CD4-positive, alpha-beta T cell treated with Interleukin-15 for 4 hours (primary cell): ENCODE results near the gene UBLCP1.
"Not testable (repeated sequence)": the region's sequence is repeated elsewhere in the genome, so short reads cannot be mapped to it uniquely, and the experiment has no call there.

Experiments used
- DNase-seq: peaks from one replicate; pipeline ENCODE4 v3.0.0-alpha.2; 2020; ENCODE audit warnings: low spot score

Gene UBLCP1

DNA sequence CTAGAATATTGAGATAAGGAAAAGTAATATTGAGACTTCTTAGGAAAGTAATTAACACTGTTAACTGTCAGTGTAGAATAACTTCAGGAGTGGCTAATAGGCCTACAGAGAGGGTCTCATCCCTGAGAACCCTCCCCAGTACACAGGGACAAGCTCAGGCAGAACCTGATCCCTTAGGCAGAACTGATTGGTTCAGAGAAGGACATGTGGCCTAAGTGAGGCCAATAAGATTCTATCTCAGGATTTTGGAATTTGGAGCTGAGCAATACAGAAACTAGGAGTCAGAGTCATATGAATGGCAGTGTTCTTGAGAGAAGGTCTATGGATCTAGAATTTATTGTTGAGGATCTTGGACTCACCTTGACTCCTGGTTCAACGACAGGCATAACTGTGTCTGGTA lies 10.9 kb upstream of the UBLCP1 start:
- DNase-seq = no peak

DNA sequence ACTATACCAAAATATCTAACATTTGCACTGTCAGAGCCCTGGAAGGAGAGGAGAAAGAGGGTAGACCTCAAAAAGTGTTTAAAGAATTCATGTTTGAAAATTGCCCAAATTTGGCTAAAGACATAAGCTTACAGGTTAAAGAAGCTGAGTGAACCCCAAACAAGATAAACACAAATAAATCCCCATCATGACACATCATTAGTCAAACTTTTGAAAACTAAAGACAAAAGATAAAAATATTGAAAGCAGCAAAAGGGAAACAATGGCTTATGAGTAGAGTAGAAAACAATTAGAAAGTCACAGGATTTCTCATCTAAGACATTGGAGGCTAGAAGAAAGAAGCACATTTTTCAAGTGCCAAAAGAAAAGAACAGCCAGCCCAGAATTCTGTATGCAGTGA lies 6.1 kb upstream of the UBLCP1 start:
- DNase-seq = no peak

GRCh38 chr5:159257629-159258283 lies 5.3 kb upstream of the UBLCP1 start:
- no peak for DNase-seq

DNA sequence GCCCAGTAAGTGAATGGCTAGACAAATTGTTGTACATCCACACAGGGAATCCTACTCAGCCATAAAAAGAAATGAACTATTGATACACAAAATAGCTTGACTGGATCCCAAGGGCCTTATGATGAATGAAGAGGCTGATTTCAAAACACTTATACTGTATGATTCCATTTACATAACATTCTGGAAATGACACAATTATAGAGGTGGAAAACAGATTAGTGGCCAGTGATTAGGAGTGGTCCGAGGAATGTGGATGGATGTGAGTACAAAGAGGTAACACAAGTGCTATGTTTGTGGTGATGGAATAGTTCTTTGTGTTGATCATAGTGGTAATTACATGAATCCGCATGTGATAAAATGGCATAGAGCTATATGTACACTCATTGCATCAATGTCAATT lies 4.7 kb upstream of the UBLCP1 start:
- no peak for DNase-seq

DNA sequence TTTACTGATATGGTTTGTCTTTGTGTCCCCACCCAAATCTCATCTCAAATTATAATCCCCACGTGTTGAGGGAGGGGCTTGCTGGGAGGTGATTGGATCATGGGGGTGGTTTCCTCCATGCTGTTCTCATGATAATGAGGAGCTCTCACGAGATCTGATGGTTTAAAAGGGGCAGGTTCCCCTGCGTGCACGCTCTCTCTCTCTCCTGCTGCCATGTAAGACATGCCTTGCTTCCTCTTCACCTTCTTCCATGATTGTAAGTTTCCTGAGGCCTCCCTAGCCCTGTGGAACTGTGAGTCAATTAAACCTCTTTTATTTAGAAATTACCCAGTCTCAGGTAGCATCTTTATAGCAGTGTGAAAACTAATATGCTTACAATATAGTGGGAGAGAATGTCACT lies 2.9 kb upstream of the UBLCP1 start:
- DNase-seq = not testable (repeated sequence)

- no peak for DNase-seq
Observed at GRCh38 chr5:159262472-159262858, 625 bp upstream of the UBLCP1 start.

GRCh38 chr5:159263569-159263905 lies 447 bp downstream of the UBLCP1 start:
- no peak for DNase-seq

DNA sequence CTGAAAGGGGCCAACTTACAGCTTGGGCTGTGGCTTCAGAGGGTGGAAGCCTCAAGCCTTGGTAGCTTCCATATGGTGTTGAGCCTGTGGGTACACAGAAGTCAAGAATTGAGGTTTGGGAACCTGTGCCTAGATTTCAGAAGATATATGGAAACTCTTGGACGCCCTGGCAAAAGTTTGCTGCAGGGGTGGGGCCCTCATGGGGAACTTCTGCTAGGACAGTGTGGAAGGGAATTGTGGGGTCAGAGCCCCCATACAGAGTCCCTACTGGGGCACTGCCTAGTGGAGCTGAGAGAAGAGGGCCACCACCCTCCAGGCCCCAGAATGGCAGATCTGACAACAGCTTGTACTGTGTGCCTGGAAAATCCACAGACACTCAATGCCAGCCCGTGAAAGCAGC lies 3.7 kb downstream of the UBLCP1 start:
- DNase-seq = not testable (repeated sequence)

DNA sequence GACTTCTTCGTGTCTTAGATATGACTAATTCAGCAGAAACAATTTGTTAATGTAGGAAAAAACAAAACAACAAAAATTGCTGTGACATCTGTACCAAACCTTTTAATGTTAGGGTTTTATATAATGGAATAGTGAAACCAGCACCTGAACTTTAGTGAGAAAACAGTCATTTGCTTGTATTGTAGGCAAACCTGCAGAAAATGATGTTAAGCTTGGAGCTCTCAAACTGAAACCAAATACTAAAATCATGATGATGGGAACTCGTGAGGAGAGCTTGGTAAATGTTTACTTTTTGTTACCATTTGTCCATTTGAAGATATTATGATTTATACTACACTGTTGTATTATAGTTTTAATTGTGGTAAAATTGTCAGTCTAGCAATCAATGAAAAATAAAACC lies 6.6 kb downstream of the UBLCP1 start:
- DNase-seq = no peak

DNA sequence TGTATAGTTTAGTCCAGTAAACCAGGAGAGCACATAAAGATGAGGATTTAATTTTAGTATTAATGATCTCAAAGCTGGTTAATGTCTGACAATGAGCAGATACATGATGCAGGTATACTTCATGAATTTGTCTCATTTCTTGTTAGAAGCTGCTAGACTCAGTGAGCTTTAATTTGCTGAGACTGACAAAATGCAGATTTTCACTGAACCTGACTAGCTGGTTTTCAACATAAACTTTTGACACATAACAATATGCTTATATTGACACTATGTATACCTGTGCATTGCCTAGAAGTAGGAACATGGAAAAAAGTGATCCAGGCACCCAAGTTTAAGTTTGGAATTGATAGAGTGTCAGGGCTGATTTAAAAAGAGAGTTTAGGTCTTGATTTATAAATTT lies 10.8 kb downstream of the UBLCP1 start:
- no peak for DNase-seq

GRCh38 chr5:159274676-159275075 lies 11.6 kb downstream of the UBLCP1 start:
- DNase-seq = no peak

GRCh38 chr5:159286420-159287035 lies 23.4 kb downstream of the UBLCP1 start:
- peak; percentile 31 for DNase-seq

DNA sequence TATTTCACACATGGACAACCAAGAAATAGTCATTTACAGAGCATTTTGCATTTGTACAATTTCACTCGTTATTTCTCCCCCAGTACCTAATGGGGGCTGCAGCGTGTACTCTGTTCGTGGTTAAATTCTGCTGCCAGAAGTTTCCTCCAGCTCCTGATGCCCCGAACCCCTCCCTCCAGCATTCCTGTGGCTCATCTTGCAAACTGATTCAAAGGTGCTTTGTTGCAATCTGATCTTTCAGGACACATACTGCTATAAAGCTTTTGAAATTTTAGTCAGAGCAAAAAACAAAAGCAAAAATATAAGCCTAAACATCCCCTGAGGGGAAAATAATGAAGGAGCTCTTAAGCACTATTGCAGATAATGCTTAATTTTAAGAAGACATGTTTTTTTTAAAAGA lies 27.7 kb downstream of the UBLCP1 start:
- DNase-seq = no peak

DNA sequence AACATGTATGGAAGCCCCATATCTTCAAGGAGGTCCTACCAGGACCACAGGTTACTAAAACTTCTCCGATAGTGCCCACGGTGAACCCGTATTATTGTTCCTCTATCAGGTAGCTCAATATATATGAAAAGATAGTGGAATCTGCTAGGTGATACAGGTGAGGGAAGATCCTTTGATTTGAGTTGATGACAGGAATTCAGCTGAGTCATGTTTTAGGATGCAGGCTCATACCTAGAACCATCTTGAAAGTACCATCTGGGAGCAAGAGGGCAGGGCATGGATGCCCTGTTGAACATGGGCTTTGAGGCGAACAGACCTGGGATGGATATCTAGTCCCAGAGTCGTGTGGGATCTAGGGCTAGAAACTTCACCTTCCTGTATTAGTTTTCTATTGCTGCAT lies 31.8 kb downstream of the UBLCP1 start:
- DNase-seq = no peak

- not testable (repeated sequence) for DNase-seq
Observed at GRCh38 chr5:159297300-159297699, 34.2 kb downstream of the UBLCP1 start.

DNA sequence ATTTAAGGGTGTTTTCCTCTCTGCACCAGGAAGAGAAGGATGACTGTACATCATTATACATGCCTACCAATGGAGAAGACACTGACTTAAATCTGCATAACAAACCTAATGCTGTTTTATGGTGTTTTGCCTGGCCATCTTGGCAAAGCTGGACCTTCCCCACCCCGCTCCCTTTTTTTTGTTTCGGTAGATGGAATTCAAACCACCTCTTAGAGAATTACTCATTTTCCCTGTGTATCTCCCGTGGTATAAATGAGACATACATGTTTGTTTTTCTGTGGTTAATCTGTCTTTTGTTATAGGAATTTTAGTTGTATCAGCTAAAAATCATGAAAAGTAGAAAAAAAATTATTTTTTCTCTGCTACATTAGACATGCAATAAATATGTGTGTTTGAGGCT lies 38.4 kb downstream of the UBLCP1 start:
- no peak for DNase-seq

DNA sequence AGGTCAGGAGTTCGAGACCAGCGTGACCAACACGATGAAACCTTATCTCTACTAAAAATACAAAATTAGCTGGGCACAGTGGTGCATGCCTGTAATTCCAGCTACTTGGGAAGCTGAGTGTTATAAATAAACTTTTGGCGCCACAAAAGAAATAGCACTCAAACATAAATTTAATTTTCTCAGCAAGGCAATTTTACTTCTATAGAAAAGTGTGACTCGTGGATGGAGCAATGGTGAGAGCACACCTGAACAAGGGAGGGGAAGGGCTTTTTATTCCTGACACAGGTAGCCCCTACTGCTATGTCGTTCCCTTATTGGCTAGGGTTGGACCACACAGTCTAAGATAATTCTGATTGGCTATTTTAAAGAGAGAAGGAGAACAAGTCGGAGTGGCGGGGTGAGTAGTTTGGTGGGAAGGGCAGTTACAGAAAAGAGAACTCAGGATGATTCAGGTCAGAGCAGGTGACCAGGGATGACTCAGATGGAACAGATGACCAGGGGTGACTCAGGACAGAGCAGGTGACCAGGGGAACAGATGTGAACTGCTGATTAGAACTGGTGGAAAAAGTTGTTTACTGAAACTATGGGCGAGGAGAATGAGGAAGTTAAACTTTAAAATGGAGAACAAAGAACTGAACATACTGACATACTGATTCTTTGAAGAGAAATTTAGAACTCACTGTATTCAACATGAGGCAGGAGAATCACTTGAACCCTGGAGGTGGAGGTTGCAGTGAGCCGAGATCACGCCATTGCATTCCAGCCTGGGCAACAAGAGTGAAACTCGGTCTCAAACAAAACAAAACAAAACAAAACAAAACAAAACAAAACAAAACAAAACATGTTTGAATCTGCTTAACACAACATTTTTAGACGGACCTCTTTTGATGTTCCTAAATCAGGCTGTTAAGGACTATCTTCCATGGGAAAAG lies 39.1 kb downstream of the UBLCP1 start:
- DNase-seq = not testable (repeated sequence)

GRCh38 chr5:159303286-159303685 lies 40.2 kb downstream of the UBLCP1 start:
- DNase-seq = no peak

DNA sequence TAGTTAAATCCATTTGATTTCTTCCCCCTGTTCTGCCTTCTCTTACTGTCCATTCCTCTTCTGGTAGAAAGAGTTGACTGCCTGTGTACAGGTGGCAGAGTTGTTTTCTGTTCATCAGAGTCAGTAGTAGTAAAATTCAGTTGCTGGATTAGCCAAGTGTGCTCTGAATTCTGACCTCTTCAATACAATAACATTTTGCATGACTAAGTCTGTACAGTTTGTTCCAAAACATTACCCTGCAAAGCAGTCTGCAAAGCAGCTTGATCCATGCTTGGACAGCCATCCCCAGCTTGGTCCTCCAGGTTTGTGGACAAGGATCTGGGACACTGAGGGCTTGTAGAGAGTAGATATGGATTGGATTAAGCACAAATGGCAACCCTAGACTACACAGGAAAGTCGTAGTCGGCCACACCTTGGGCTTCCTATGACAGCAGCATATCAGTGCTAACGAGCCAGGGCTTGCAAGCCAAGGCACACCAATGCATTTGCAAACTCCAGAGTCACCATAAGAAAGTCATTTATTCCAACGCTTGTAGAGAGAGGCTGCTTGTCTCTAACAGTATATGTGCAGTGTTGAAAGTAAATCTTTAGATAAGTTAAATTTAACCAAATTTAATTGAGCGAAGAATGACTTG lies 42.0 kb downstream of the UBLCP1 start:
- DNase-seq = no peak

DNA sequence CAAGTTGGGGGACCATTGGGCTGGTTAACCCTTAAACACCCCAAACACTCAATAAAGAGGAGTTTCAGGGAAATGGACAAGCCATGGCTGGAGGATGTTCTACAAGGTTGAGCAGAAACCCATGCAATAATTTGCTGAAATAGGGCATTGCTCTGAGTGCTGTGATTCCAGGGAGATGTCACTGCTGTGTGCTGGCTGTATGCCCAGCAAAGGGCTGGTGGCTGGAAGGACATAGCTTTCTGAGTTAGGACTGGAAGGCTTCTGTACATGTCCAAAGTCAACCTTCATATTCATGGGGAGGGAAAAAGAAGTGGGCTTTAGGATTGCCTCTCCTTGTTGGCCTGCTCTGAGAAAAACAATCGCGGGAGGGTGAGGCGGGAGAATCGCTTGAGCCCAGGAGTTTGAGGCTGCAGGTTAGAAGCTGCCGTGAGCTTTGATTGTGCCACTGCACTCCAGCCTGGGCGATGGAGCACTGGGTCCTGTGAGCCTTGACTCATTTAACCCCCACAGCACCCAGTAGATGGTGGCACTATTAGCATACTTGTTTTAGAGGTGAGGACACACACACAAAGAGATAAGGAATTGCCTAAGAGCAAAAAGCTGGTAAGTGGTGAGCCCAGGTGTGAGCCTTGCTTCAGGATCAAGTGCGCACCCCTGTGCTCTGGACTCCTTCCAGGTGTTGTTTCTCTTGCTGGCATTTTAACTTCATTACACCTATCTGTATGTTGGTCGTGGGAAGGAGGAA lies 46.8 kb downstream of the UBLCP1 start:
- DNase-seq = no peak

DNA sequence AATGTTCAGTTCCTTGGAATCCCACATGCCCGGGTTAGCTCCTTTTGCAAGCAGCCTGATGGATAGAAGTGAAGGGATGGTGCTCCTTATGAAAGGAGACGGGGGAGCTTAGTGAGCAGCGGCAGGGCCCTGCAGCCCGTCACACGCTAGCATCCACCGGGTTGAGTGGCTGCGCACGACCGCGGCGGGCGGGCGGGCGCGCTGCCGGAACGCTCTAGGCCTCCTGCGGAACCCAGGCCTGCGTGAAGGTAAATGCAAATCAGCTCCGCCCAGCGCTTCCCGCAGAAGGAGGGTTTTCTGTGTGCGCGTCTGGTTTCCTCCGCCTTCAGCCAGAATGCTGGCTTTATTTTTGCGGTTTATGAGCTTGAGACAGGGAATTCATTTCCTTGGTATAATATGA lies 47.4 kb downstream of the UBLCP1 start:
- DNase-seq = peak; percentile 11

- no peak for DNase-seq
Observed at GRCh38 chr5:159311063-159311462, 48.0 kb downstream of the UBLCP1 start.
